GM23248 (cell line): ENCODE measurements around the gene IFNLR1.

ENCODE experiments used
- EZH2 ChIP-seq: fragments of 200-600 bp; sonication (generic); IDR thresholded peaks from 2 replicates; pipeline ENCODE4 v1.6.1; 2018; ENCODE audit warnings: antibody characterized with exemption, mild to moderate bottlenecking; ENCODE audit not compliant: insufficient read depth, poor library complexity, severe bottlenecking
- EZH2phosphoT487 ChIP-seq: fragments of 200-600 bp; sonication (generic); IDR thresholded peaks from 2 replicates; pipeline ENCODE4 v1.6.1; 2018; ENCODE audit warnings: antibody characterized with exemption, moderate library complexity, mild to moderate bottlenecking, low read depth; ENCODE audit not compliant: insufficient read depth

DNA sequence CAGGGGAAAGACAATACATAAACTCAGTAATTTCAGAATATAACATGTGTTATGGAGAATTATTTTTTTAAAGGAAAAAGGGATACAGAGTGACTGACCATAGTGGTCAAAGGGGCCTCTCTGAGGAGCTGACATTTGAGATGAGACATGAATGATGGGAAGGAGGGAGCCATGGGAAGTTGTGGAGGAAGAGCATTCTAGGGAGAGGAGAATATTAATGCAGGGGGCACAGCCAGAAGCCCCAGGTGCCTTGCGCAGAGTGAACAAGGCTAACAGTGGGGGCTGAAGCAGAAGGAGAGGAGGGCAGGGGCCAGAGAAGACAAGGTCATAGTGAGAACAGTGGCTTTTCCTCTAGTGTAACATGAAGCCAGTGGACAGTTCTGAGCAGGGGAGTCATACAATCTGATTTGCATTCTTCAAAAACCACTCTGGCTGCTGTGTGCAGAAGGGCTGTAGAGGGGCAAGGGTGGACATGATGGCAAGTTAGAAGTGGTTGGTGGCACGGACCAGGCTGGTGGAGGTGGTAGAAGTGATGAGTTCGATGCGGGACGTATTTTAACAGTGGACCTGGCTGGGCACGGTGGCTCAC lies 28.2 kb upstream of the IFNLR1 start:
- TF ChIP-seq EZH2 = no peak
- no peak for TF ChIP-seq EZH2phosphoT487
